ENCODE measurements around the gene LRRC73. TPM values are rescaled to one million over a fixed set of nuclear protein-coding genes. Genes with fewer than 3 reads are reported as not detected.

The LRRC73 gene
- total RNA-seq, 1 donor from 2014 or later: not detected

- no peak for TF ChIP-seq CTCF (IDR thresholded peaks at IDR 0.05; ENCODE audit: insufficient read depth, low read length, poor library complexity, severe bottlenecking)
- no peak for DNase-seq (ENCODE audit: low read depth)
- no peak overlapping the region for H3K4me3 ChIP-seq (ENCODE audit: low read depth, low read length)
- peaks cover 4% of the 10 kb centered on the region for H3K36me3 ChIP-seq (ENCODE audit: control insufficient read depth, insufficient read depth, low read length)
- no peaks in the 10 kb centered on the region for H3K27me3 ChIP-seq (ENCODE audit: control insufficient read depth, insufficient read depth, low read length)
These were observed 11.7 kb upstream of the LRRC73 start for GRCh38 chr6:43521836-43522235.

- no peaks in the 10 kb centered on the region for H3K27me3 ChIP-seq (ENCODE audit: control insufficient read depth, insufficient read depth, low read length)
- peaks cover 6% of the 10 kb centered on the region for H3K36me3 ChIP-seq (ENCODE audit: control insufficient read depth, insufficient read depth, low read length)
- no peak overlapping the region for H3K4me3 ChIP-seq (ENCODE audit: low read depth, low read length)
- TF ChIP-seq CTCF (IDR thresholded peaks at IDR 0.05; ENCODE audit: insufficient read depth, low read length, poor library complexity, severe bottlenecking): no peak
- DNase-seq (ENCODE audit: low read depth): no peak
These were observed 10.0 kb upstream of the LRRC73 start for GRCh38 chr6:43520097-43520496.

- Histone ChIP-seq H3K36me3 (ENCODE audit: control insufficient read depth, insufficient read depth, low read length) (peaks cover 7% of the 10 kb centered on the region), H3K4me3 (ENCODE audit: low read depth, low read length) (peak overlapping the region; percentile 82), H3K27me3 (ENCODE audit: control insufficient read depth, insufficient read depth, low read length) (no peaks in the 10 kb centered on the region)
- no peak for DNase-seq (ENCODE audit: low read depth)
- no peak for TF ChIP-seq CTCF (IDR thresholded peaks at IDR 0.05; ENCODE audit: insufficient read depth, low read length, poor library complexity, severe bottlenecking)
These were observed 7.6 kb upstream of the LRRC73 start for GRCh38 chr6:43517505-43518357.

- H3K27me3 ChIP-seq (ENCODE audit: control insufficient read depth, insufficient read depth, low read length): no peaks in the 10 kb centered on the region
- TF ChIP-seq CTCF (IDR thresholded peaks at IDR 0.05; ENCODE audit: insufficient read depth, low read length, poor library complexity, severe bottlenecking): no peak
- peak within 1 kb of the TSS; percentile 82 for H3K4me3 ChIP-seq (ENCODE audit: low read depth, low read length)
- H3K36me3 ChIP-seq (ENCODE audit: control insufficient read depth, insufficient read depth, low read length): peaks cover 7% of the 10 kb centered on the region
- DNase-seq (ENCODE audit: low read depth): peak; percentile 86
These were observed 6.8 kb upstream of the LRRC73 start, which contains the start of the genes POLR1C and YIPF3 for GRCh38 chr6:43516697-43517504. POLR1C (plus strand) TSS chr6:43517089; CDS start chr6:43517110, 21 bp downstream. YIPF3 (minus strand) TSS chr6:43516926; CDS start chr6:43516807, 119 bp downstream.

- Histone ChIP-seq H3K4me3 (ENCODE audit: low read depth, low read length) (peak overlapping the region; percentile 82), H3K36me3 (ENCODE audit: control insufficient read depth, insufficient read depth, low read length) (peaks cover 8% of the 10 kb centered on the region), H3K27me3 (ENCODE audit: control insufficient read depth, insufficient read depth, low read length) (no peaks in the 10 kb centered on the region)
- no peak for TF ChIP-seq CTCF (IDR thresholded peaks at IDR 0.05; ENCODE audit: insufficient read depth, low read length, poor library complexity, severe bottlenecking)
- no peak for DNase-seq (ENCODE audit: low read depth)
These were observed 6.2 kb upstream of the LRRC73 start for GRCh38 chr6:43516367-43516696.

All from kidney epithelial cell (primary cell).